HL-60/S4 treated with retinoic acid at 250 ng/mL for 4 days and 3 days (cell line): ENCODE data around the gene ADARB2.

Experiments
- in situ Hi-C: fragments of 300-500 bp; cut with MboI; formaldehyde crosslinking; loops from 2 replicates; pipeline ENCODE4 v1.7.0; 2022; ENCODE audit warnings: low sequenced_read_pairs

The ADARB2 gene

GRCh38 chr10:1206101-1206500 is 531.2 kb downstream of the ADARB2 start:
- in situ Hi-C loops = no loop called here

- in situ Hi-C loops = no loop called here
These were observed 531.8 kb downstream of the ADARB2 start for GRCh38 chr10:1205450-1206030.

- in situ Hi-C loops = no loop called here
These were observed 532.6 kb downstream of the ADARB2 start for GRCh38 chr10:1204434-1205326.

- in situ Hi-C loops = no loop called here
These were observed 533.6 kb downstream of the ADARB2 start for GRCh38 chr10:1203704-1204103.

GRCh38 chr10:1203216-1203615 is 534.1 kb downstream of the ADARB2 start:
- in situ Hi-C loops = no loop called here

- in situ Hi-C loops = no loop called here
These were observed 535.0 kb downstream of the ADARB2 start for GRCh38 chr10:1202343-1202742.

- in situ Hi-C loops = no loop called here
These were observed 536.2 kb downstream of the ADARB2 start for GRCh38 chr10:1200866-1201807.

GRCh38 chr10:1199897-1200721 is 537.2 kb downstream of the ADARB2 start:
- in situ Hi-C loops = no loop called here

- in situ Hi-C loops = no loop called here
These were observed 538.0 kb downstream of the ADARB2 start for GRCh38 chr10:1199345-1199673.

- in situ Hi-C loops = no loop called here
These were observed 538.6 kb downstream of the ADARB2 start for GRCh38 chr10:1198453-1199344.

GRCh38 chr10:1197384-1197783 is 539.9 kb downstream of the ADARB2 start:
- in situ Hi-C loops = no loop called here

GRCh38 chr10:1196656-1197055 is 540.7 kb downstream of the ADARB2 start:
- in situ Hi-C loops = no loop called here

- in situ Hi-C loops = no loop called here
These were observed 541.5 kb downstream of the ADARB2 start for GRCh38 chr10:1195828-1196227.

- in situ Hi-C loops = no loop called here
These were observed 543.2 kb downstream of the ADARB2 start for GRCh38 chr10:1194161-1194560.

GRCh38 chr10:1193561-1193960 is 543.8 kb downstream of the ADARB2 start:
- in situ Hi-C loops = no loop called here

GRCh38 chr10:1191752-1192151 is 545.6 kb downstream of the ADARB2 start:
- in situ Hi-C loops = no loop called here

- in situ Hi-C loops = no loop called here
These were observed 546.4 kb downstream of the ADARB2 start for GRCh38 chr10:1190791-1191490.

GRCh38 chr10:1190052-1190395 is 547.3 kb downstream of the ADARB2 start:
- in situ Hi-C loops = no loop called here
